ENCODE results near the gene ST6GALNAC6.

Gene ST6GALNAC6

DNA sequence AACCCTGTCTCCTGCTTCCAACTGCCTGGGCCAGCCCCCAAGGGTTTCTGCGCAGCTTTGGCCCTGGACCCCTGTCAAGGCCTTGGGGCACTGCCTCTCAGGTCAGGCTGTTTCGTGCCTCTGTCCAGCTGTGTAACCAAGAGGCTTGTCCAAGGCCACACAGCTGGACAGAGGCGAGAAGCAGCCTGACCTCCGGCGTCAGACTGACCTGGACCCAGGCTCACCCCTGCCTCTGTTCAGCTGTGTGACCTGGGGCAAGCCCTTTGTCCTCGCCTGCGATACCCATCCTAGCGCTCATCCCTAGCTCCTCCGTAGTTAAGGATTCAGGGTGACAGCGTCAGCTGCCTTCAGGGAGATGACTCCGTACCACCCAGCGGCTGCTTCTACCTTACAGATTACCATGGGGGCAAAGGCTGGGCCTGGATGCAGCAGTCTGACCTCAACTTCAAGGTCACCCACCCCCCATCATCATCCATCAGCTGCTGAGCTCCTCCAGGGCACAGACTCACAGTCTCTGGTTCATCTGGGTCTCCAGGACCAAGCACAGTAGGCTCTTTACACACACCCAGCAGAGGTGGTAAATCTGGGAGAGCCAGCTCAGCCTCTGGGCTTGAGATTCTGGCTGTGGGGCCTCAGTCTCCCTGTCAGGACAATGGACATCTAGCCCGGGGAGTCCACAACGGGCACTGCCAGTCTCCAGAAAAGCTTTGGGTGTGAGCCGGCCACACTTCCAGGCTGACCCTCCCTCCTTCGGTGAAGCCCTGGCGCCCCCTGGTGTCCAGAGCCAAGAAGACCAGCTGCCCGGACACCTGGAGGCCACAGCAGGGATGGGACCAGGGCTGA, 29.9 kb downstream of the ST6GALNAC6 start:
- Histone ChIP-seq H3K9me3 (ENCODE audit: severe bottlenecking) (no peaks in the 10 kb centered on the region), H3K27me3 (ENCODE audit: insufficient read depth, low read depth, severe bottlenecking) (no peaks in the 10 kb centered on the region), H3K36me3 (peaks cover 68% of the 10 kb centered on the region), H3K27ac (no peak overlapping the region; the same call in 1 of the 2 replicates), H3K4me3 (ENCODE audit: low read depth, low read length) (no peak overlapping the region)
- DNase-seq, result peak; percentile 96
- TF ChIP-seq, protein P1, sequence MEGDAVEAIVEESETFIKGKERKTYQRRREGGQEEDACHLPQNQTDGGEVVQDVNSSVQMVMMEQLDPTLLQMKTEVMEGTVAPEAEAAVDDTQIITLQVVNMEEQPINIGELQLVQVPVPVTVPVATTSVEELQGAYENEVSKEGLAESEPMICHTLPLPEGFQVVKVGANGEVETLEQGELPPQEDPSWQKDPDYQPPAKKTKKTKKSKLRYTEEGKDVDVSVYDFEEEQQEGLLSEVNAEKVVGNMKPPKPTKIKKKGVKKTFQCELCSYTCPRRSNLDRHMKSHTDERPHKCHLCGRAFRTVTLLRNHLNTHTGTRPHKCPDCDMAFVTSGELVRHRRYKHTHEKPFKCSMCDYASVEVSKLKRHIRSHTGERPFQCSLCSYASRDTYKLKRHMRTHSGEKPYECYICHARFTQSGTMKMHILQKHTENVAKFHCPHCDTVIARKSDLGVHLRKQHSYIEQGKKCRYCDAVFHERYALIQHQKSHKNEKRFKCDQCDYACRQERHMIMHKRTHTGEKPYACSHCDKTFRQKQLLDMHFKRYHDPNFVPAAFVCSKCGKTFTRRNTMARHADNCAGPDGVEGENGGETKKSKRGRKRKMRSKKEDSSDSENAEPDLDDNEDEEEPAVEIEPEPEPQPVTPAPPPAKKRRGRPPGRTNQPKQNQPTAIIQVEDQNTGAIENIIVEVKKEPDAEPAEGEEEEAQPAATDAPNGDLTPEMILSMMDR (IDR thresholded peaks at IDR 0.05; ENCODE audit: low read depth, low read length), result peak; percentile 97

DNA sequence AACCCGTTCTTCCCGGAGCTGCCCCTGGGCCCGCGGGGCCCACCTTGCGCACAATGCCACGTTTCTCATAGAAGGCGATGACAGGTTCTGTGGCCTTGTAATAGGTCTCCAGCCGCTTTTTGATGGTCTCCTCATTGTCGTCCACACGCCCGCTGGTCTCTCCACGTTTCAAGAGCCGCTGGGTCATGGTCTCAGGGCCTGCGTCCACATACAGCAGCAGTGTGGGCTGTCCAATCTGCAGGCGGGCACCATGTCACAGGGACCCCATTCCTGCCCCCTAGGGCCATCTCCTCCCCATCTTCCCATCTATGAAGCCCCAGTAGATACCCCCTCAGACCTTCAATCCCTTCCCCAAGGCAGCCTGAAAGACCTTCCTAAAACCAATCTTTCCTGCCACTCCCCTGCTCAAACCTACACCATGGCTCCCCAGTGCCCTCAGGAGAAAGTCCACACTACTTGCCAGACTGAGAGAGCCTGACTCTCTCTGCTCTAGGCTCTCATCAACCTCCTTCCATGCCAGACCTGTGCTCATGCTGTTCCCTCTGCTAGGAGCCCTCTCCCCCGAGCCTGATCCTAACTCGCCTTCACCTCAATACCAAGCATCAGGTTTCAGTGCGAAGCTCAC, 31.0 kb downstream of the ST6GALNAC6 start:
- TF ChIP-seq, protein P1 (IDR thresholded peaks at IDR 0.05; ENCODE audit: low read depth, low read length), result no peak
- Histone ChIP-seq H3K4me3 (ENCODE audit: low read depth, low read length) (no peak overlapping the region), H3K27me3 (ENCODE audit: insufficient read depth, low read depth, severe bottlenecking) (no peaks in the 10 kb centered on the region), H3K9me3 (ENCODE audit: severe bottlenecking) (no peaks in the 10 kb centered on the region), H3K27ac (peak overlapping the region; percentile 30; the same call in 1 of the 2 replicates), H3K36me3 (peaks cover 59% of the 10 kb centered on the region)
- DNase-seq, result no peak

DNA sequence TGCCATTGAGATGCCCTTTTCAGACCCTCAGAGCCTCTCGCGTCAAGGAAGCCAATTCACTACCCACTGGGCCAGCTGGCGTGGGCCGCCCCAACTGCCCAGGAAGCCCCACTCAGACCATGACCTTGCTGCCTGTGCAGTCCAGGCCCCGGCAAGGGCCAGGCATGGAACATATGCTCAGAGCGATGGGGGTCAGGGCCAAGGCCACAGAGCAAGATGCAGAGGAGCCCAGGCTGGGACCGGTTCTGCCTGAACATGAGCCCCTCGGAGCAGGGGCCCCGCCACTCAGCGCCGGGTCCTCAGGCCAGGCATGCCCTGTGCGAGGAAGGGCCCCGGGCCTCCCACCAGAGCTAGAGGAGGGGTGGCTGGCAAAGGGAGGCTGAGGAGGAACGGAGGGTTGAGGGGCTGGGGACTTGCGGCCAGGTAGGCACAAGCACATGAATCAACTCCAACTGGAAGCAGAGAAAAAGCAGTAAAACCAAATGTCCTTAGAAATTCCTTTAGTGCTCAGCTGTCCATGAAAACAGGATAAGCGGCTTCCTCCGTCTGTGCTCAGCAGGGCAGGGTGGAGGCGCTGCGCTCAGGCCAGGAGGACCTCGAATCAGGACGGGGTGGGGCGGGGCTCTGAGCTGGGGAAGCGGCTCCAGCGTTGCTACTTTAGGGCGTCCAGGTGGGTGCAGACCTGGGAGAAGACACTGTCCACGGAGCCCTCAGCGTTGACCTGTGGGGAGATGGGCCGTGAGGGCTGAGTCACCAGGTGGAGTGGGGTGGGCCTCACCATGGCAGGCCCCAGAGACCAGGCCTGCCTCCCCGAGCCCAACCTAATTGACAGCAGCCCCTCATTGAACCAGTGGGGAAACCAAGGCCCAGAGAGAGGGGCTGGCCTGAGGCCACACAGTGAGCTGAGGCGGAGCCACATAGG, 31.8 kb downstream of the ST6GALNAC6 start:
- no peak overlapping the region for H3K4me3 ChIP-seq (ENCODE audit: low read depth, low read length)
- no peaks in the 10 kb centered on the region for H3K27me3 ChIP-seq (ENCODE audit: insufficient read depth, low read depth, severe bottlenecking)
- H3K9me3 ChIP-seq (ENCODE audit: severe bottlenecking), result no peaks in the 10 kb centered on the region
- DNase-seq, result peak; percentile 87
- H3K36me3 ChIP-seq, result peaks cover 51% of the 10 kb centered on the region
- H3K27ac ChIP-seq, result peak overlapping the region; percentile 30
- TF ChIP-seq, protein P1 (IDR thresholded peaks at IDR 0.05; ENCODE audit: low read depth, low read length), result peak; percentile 48

DNA sequence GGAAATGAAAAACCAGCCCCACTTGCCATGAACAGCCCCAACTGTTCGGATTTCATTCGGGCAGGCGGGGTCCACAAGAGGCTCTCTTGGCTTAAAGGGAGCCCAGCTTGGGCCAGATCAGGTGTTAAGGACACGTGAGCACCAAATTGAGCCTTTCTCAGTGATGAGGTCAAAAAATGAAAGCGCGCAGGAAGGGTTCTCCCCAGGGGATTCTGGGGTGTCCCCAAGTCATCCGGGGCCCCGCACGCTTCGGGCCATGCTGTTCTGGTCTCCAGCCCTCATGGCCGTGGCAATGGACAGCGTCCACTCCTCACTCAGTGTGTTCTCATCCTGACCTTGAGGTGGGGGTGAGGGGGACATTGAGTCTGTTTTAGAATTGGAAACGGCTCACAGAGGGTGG, 32.9 kb downstream of the ST6GALNAC6 start:
- Histone ChIP-seq H3K27ac (no peak overlapping the region; the same call in 1 of the 2 replicates), H3K27me3 (ENCODE audit: insufficient read depth, low read depth, severe bottlenecking) (no peaks in the 10 kb centered on the region), H3K9me3 (ENCODE audit: severe bottlenecking) (no peaks in the 10 kb centered on the region), H3K36me3 (peaks cover 41% of the 10 kb centered on the region), H3K4me3 (ENCODE audit: low read depth, low read length) (no peak overlapping the region)
- DNase-seq, result no peak
- TF ChIP-seq, protein P1 (IDR thresholded peaks at IDR 0.05; ENCODE audit: low read depth, low read length), result no peak

DNA sequence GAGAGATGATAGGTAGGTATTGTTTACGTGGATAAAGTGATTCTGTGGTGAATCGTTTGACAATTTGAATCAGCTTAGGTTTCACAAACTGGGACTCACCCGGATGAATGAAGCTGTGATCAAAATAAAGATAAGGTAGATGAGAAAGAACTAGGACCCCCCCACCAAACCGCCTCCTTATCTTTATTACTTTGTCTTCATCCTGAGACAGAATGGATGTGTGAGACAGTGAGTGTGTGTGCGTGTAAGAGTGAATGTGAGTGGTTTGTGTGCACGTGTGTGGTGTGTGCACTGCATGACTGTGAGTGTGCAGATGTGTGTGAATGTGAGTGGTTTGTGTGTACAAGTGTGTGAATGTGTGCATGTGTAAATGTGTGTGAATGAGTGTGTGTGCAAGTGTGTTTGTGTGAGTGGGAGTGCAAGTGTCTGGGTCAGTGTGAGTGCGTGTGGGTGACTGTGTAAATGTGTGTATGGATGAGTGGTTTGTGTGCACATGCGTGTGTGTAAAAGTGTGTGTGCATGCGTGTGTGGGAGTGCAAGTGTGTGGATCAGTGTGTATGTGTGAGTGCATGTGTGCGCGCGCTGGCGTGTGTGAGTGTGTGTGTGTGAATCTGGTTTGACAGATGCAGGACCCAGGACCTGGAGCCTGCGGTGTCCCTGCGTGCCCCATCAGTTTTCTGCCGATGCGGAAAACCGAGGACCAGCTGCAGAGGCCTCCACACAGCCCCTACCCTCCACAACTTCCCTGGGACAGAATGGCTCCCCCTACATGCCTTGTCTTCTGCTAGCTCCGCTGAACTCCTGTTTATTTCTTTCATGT, 33.5 kb downstream of the ST6GALNAC6 start:
- peaks cover 34% of the 10 kb centered on the region for H3K36me3 ChIP-seq
- H3K27me3 ChIP-seq (ENCODE audit: insufficient read depth, low read depth, severe bottlenecking), result no peaks in the 10 kb centered on the region
- H3K9me3 ChIP-seq (ENCODE audit: severe bottlenecking), result no peaks in the 10 kb centered on the region
- TF ChIP-seq, protein P1 (IDR thresholded peaks at IDR 0.05; ENCODE audit: low read depth, low read length), result no peak
- H3K27ac ChIP-seq, result peak overlapping the region; percentile 43
- no peak for DNase-seq
- H3K4me3 ChIP-seq (ENCODE audit: low read depth, low read length), result no peak overlapping the region
